Naive thymus-derived CD8-positive, alpha-beta T cell (primary cell): ENCODE results near the gene PHETA1. TPM values are rescaled to one million over a fixed set of nuclear protein-coding genes. Genes with fewer than 3 reads are reported as not detected.

Experiments
- ATAC-seq, 2 donors: fragments of 150-1000 bp; cut with Tn5 transposase in 1 of 2; sonication (Bioruptor Pico), chemical (Tn5 transposase) in 1 of 2; 1 replicate in 1 of 2; 2 replicates in 1 of 2; pipeline ENCODE4 v1.10.0; 2021; ENCODE audit warnings: mild to moderate bottlenecking in 2 of 2, moderate library complexity in 2 of 2
- POLR2A ChIA-PET: fragments of 350-600 bp; sonication (Branson Sonifier 250); formaldehyde crosslinking; loops from one replicate; lab custom pipeline; 2021; ENCODE audit warnings: antibody characterized with exemption; lab: Charles Lee
- DNase-seq, 10 donors: peaks; one replicate each; pipeline versions ENCODE4 v3.0.0 to v3.0.0-alpha.2; 2020 to 2022
- H3K27ac Mint-ChIP-seq, 10 donors: one replicate each; pipeline ENCODE4 v1.8.0; 2020 to 2022; ENCODE audit warnings: mild to moderate bottlenecking in 10 of 10, mixed read lengths in 10 of 10, moderate library complexity in 4 of 10, inconsistent platforms in 1 of 10
- H3K27me3 Mint-ChIP-seq, 5 donors: one replicate each; pipeline ENCODE4 v1.8.0; 2021 to 2022; ENCODE audit warnings: mixed read lengths in 5 of 5
- H3K36me3 Mint-ChIP-seq, 3 donors: one replicate each; pipeline ENCODE4 v1.8.0; 2020 to 2022; ENCODE audit warnings: mixed read lengths in 3 of 3, mild to moderate bottlenecking in 2 of 3, inconsistent platforms in 1 of 3
- H3K4me1 Mint-ChIP-seq, 4 donors: one replicate each; pipeline ENCODE4 v1.8.0; 2021 to 2022; ENCODE audit warnings: mixed read lengths in 4 of 4
- H3K4me3 Mint-ChIP-seq, 10 donors: one replicate each; pipeline ENCODE4 v1.8.0; 2020 to 2022; ENCODE audit warnings: mild to moderate bottlenecking in 10 of 10, mixed read lengths in 10 of 10, moderate library complexity in 6 of 10, inconsistent platforms in 1 of 10
- H3K9me3 Mint-ChIP-seq, 9 donors: one replicate each; pipeline ENCODE4 v1.8.0; 2020 to 2022; ENCODE audit warnings: mixed read lengths in 9 of 9, mild to moderate bottlenecking in 3 of 9, inconsistent platforms in 1 of 9, moderate library complexity in 1 of 9
- polyA plus RNA-seq, 3 donors: library from polyadenylated mRNA; unstranded; fragments of 300-500 nt; fragmentation: Illumina TruSeq; gene quantifications; one replicate each; pipeline ENCODE4 v1.2.3, GENCODE V29; 2021
- total RNA-seq, 8 experiments: library from RNA in 2 of 8; stranded (reverse) in 2 of 8; gene quantifications; one replicate each; pipeline ENCODE4 v1.2.3 and lab custom pipeline; 2021 to 2026

Gene PHETA1
- total and polyA plus RNA-seq, 5 experiments from 2014 or later, result 0.11 to 3.8 (median 1.5) TPM

DNA sequence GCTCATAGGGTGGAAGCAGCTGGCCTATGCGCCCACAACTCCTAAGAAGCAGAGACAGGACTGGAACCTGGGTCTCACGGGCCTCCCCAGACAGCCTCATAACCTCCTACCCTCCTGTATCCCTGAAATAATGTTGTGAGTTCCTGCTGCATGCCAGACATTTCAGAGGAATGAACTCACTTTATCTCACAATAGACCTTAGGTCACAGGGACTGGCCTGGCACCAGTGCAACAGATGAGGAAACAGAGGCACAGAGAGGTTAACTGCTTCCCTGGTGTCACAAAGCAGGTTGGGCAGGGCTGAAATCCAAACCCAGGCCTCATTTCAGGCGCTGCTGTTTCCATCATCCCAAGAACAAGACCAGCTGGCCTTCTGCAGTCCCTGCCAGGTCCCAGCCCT is 5.3 kb downstream of the PHETA1 start:
- Mint-ChIP-seq H3K4me3 (no peak overlapping the region), H3K27ac (no peak overlapping the region)
- DNase-seq, result no peak

DNA sequence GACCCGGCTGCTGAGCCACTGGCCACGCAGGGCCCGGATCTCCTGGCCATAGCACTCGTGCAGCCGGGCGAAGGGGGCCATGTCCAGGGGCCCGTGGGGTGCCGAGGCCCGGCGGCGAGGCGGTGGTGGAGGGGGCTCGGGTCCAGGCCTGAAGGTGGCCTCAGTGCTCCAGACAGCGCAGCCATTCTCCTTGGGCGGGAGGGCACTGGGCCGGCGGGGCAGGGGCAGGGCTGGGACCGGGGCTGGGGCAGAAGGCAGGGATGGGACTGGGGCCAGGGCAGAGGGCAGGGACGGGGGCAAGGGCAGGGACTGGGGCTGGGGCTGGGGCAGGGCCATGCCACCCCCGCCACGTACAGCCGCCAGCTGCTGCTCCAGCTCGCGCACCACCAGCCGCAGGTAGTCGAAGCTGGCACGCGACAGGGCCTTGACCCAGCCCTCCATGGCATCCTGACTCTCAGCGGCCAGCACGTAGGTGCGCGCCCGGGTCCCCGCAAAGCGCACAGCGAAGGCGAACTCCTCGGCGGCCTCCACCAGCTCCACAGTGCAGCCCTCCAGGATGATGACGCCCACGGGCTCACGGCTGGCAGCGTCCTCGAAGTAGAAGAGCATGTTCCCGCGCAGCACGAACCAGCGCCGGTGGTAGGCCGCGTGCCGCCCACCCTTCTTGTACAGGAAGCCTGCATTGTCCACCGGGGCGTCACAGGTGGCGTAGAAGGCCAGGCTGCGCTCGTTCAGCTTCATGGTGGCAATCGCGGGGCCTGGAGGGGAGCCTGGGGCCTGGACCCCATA is 6.0 kb downstream of the PHETA1 start:
- no peaks in the 10 kb centered on the region for H3K36me3 Mint-ChIP-seq
- peaks cover 19 to 45% (median 31%) of the 10 kb centered on the region in 4 donors for H3K4me1 Mint-ChIP-seq

More for the DNA sequence above, 5.3 kb downstream of the PHETA1 start:
- peaks cover 19 to 50% (median 37%) of the 10 kb centered on the region in 4 donors for H3K4me1 Mint-ChIP-seq
- no peaks in the 10 kb centered on the region for H3K36me3 Mint-ChIP-seq
- H3K27me3 Mint-ChIP-seq, result peaks cover 0 to 7% (median 0%) of the 10 kb centered on the region in 5 donors
- no peaks in the 10 kb centered on the region for H3K9me3 Mint-ChIP-seq
- POLR2A ChIA-PET, result interaction anchor here (0.7 kb wide), 1 partner anchor 32 kb away, joined by 3 read pairs; no protein-coding TSS in a partner anchor
- ATAC-seq, result no peak

DNA sequence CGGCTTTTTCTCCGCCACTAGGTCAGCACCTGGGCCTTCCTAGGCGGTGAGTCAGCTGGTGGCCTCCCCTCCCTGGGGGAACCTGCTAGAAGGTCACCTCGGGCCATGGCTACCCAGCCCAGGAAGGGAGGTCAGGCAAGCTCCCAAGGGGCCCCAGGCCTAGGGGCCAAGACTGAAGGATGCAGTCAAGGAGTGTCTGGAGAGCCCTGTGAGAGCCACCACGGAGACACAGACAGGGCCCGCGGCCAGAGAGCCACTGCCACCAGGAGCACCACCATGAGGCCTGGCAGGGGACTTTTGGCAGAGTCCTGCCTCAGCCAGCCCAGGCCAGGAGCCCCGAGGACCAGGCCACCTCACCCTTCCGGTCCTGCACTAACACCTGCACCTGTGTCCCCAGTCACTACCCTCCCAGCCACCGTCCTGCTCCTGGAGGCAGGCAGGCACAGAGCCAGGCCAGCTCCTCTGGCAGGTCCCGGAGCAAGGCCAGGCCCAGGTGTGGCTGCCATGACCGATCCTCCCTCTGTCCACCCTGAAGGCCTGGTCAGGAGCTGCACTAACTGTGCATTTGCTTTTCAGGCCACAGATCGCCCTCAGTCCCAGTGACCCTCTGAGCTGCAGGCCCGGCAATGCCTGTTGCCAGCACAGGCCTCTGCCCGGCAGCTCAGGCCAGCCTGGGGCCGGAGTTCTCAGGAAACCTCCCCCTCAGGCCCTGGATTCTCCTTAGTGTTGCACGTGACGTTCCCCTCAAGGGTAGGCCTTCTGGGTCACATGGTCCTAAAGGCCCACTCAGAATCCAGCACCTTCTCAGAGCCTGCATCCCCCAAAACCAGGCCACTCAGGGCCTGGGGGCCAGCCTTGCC is 6.9 kb downstream of the PHETA1 start:
- Mint-ChIP-seq H3K27ac (peak overlapping the region in 5 of 10 donors; percentile 15 to 82 (median 28)), H3K4me1 (peaks cover 14 to 36% (median 22%) of the 10 kb centered on the region in 4 donors), H3K4me3 (no peak overlapping the region), H3K36me3 (no peaks in the 10 kb centered on the region), H3K27me3 (peaks cover 0 to 7% (median 0%) of the 10 kb centered on the region in 5 donors), H3K9me3 (no peaks in the 10 kb centered on the region)
- POLR2A ChIA-PET, result no interaction called here
- ATAC-seq, result no peak
- DNase-seq, result no peak

More for the DNA sequence above, 6.0 kb downstream of the PHETA1 start:
- H3K4me3 Mint-ChIP-seq, result no peak overlapping the region
- no peaks in the 10 kb centered on the region for H3K9me3 Mint-ChIP-seq
- no peak for ATAC-seq
- POLR2A ChIA-PET, result interaction anchor here (0.5 kb wide), 1 partner anchor 13 kb away, joined by 4 read pairs; no protein-coding TSS in a partner anchor
- no peak for DNase-seq
- H3K27me3 Mint-ChIP-seq, result peaks cover 0 to 7% (median 0%) of the 10 kb centered on the region in 5 donors
- H3K27ac Mint-ChIP-seq, result no peak overlapping the region

DNA sequence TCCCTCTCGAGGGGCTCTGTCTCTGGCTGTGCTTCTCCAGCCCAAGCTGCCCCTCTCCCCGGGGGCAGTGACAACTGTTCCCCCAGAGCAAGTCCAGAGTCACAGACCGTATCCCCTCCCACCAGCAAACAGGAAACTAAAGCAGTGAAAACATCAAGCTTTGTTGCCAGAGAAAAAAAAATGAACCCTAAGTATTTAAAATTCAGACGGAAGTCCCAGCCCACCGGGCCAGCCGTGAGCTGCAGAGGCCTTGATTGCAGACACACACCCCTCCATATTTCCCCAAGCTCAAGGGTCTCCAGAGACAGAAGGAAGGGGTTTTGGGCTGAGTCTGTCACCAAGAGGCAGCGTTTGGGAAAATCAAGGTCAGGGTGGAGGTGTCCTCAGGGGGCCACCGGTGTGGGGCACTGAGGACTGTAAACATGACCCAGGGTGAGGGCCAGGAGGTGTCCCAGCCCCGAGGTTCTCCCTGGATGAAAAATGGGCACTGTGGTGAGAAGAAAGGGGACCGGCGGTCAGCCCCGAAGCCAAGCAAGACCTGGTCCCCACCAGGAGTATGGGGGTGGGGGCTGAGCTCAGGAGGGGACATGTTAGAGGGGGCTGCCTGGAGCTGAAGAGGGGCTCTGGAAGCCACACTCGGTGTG is 7.7 kb downstream of the PHETA1 start:
- POLR2A ChIA-PET, result no interaction called here
- H3K9me3 Mint-ChIP-seq, result no peaks in the 10 kb centered on the region
- no peak for DNase-seq
- H3K4me1 Mint-ChIP-seq, result peaks cover 9 to 36% (median 19%) of the 10 kb centered on the region in 4 donors
- peak overlapping the region in 4 of 10 donors; percentile 27 to 72 (median 44) for H3K4me3 Mint-ChIP-seq
- no peak for ATAC-seq
- H3K27ac Mint-ChIP-seq, result peak overlapping the region in 7 of 10 donors; percentile 41 to 82 (median 80)
- no peaks in the 10 kb centered on the region for H3K36me3 Mint-ChIP-seq
- H3K27me3 Mint-ChIP-seq, result peaks cover 0 to 7% (median 0%) of the 10 kb centered on the region in 5 donors

DNA sequence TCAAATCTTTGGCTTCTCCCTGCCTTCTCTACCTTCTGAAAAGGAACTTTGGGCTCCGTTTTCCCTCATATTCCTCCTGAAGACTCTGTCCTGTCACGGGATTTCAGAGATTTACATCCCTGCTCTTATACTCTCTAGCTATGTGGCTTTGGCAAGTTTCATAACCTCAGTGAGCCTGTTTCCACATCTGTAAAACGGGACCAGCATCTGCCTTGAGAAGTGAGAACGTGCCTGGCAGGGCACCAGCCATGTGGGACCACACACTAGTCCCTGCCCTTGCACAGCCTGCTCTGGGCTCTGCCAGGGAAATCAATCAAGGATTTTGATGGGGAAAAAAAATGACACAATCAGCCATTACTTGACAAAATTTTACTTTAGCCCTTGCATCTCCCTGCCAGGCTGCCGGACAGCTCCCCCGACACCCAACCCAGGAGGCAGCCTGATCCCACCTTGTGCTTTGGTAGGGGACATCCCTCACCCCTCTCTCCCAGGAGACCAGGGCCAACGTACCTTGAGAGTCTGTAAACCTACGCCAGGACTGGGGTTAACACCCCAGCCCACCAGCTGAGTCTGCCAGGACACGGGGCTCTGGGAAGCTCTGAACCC is 8.5 kb downstream of the PHETA1 start:
- Mint-ChIP-seq H3K27ac (peak overlapping the region in 5 of 10 donors; percentile 28 to 82 (median 80)), H3K4me3 (peak overlapping the region in 1 of 10 donors; percentile 4), H3K27me3 (peaks cover 0 to 7% (median 0%) of the 10 kb centered on the region in 5 donors), H3K4me1 (peaks cover 7 to 40% (median 16%) of the 10 kb centered on the region in 4 donors), H3K9me3 (no peaks in the 10 kb centered on the region), H3K36me3 (no peaks in the 10 kb centered on the region)
- POLR2A ChIA-PET, result no interaction called here
- no peak for DNase-seq
- no peak for ATAC-seq

DNA sequence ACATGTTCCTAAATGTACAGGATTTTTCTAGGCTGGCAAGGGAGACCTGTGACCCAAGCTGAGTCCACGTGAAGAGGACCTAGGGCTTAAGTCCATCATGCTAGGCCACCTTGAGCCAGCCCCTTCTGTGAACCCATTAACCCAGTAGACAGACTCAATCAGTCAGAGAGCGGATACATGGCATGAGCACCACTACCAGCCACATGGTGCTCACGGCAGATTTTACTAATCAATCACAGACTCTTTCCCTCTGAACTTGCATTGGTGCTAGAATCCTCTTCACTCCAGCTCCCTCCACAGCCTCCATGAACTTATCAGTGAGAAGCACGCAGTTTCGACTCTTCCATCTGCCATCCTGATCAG is 9.0 kb downstream of the PHETA1 start:
- Mint-ChIP-seq H3K9me3 (no peaks in the 10 kb centered on the region), H3K36me3 (no peaks in the 10 kb centered on the region), H3K4me1 (peaks cover 7 to 45% (median 16%) of the 10 kb centered on the region in 4 donors), H3K27me3 (peaks cover 0 to 7% (median 0%) of the 10 kb centered on the region in 5 donors), H3K4me3 (peak overlapping the region in 2 of 10 donors; percentile 4 to 46), H3K27ac (peak overlapping the region in 3 of 10 donors; percentile 37 to 80 (median 45))
- POLR2A ChIA-PET, result interaction anchor here (0.7 kb wide), 1 partner anchor 9 kb away, joined by 3 read pairs; no protein-coding TSS in a partner anchor
- ATAC-seq, result no peak
- DNase-seq, result no peak

DNA sequence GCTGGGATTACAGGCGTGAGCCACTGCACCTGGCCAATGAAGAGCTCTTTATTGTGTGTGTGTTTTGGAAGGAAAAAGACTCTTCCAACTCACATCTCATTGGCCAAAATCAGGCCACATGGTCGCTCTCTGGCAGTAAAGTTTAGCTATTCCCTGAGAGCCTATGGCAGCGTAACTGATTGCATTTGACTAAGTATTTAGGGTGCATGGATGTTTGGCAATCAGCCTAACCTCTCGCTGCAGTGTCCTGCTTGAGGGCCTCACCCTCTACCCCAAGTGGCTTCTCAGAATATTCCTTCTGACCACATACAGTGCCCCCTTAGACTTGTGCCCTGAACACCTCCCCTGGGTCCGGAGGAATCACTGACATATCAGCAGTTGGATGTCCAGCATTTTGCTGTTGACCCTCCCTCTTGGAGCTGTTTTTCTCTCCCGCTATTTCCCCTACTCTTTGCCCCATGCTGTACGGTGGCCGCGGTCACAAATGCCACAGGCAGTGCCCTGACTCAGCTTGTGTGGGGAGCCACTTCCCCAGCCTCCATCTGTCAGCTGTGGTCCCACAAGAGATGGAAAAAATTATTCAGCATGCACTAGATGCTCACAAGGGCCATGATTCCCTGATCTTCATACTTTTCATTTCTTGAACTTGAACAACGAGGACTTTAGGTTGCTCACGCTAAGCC is 9.5 kb downstream of the PHETA1 start:
- H3K27ac Mint-ChIP-seq, result peak overlapping the region in 3 of 10 donors; percentile 45 to 80 (median 48)
- ATAC-seq, result no peak
- H3K4me1 Mint-ChIP-seq, result peaks cover 7 to 45% (median 16%) of the 10 kb centered on the region in 4 donors
- H3K4me3 Mint-ChIP-seq, result no peak overlapping the region
- no peaks in the 10 kb centered on the region for H3K36me3 Mint-ChIP-seq
- H3K27me3 Mint-ChIP-seq, result peaks cover 0 to 7% (median 0%) of the 10 kb centered on the region in 5 donors
- DNase-seq, result no peak
- no peaks in the 10 kb centered on the region for H3K9me3 Mint-ChIP-seq
- POLR2A ChIA-PET, result interaction anchor here (0.7 kb wide), 2 partner anchors 9 to 1767 kb away, joined by 3 read pairs; no protein-coding TSS in a partner anchor

DNA sequence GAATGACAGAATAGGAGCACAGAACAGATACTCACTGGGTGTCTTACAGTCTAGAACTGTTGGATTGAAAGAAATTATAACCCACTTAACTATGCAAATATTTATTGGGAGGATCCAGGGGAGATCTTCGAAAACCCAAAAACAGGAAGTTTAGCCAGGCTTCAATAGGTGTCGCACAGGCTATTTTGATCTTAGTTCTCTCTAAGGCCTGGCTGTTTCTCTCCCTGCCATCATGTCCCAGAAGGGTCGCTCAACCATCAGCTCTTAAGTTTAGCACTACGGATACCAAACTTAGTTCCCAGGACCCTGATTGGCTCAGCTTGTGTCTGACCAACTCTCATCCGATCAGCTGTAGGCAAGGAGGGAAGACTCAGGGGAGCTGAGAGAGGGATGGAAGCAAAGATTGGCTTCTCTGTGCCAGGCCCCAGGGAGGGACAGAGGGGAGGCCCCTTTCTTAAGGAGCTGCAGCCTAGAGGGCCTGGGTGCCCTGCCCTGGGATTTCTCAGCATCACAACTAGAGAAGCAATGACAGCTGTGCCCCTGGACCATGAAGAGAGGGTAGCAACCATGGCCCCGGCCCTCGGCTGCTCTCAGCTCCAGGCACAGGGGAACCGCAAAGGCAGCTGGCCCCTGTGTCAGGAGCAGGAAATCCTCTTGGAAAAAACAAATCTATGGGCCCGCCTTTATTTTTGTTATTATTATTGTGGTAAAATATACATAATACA is 13.5 kb downstream of the PHETA1 start:
- H3K4me3 Mint-ChIP-seq, result no peak overlapping the region
- H3K27ac Mint-ChIP-seq, result no peak overlapping the region
- no peaks in the 10 kb centered on the region for H3K36me3 Mint-ChIP-seq
- H3K4me1 Mint-ChIP-seq, result peaks cover 0 to 28% (median 6%) of the 10 kb centered on the region in 4 donors
- H3K27me3 Mint-ChIP-seq, result peaks cover 0 to 6% (median 0%) of the 10 kb centered on the region in 5 donors
- H3K9me3 Mint-ChIP-seq, result no peaks in the 10 kb centered on the region
- no peak for ATAC-seq
- DNase-seq, result no peak
- POLR2A ChIA-PET, result no interaction called here

DNA sequence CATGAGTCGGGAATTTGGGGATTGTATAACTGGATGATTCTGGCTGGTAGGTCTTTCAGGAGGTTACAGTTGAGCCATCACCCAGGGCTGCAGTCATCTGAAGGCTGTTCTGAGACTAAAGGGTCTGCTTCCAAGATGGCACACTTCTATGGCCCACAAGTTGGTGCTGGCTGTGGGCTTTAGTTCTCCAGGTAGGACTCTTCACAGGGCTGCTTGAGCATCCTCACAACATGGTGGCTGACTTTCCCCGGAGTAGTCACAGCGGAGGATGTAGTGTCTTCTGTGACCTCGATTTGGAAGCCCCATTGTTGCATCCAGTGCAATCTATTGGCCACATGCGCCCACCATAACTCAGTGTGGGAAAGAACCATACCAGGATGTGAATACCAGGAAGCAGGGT is 14.4 kb downstream of the PHETA1 start:
- ATAC-seq, result no peak
- H3K4me3 Mint-ChIP-seq, result no peak overlapping the region
- peak overlapping the region in 2 of 10 donors; percentile 4 to 53 for H3K27ac Mint-ChIP-seq
- H3K36me3 Mint-ChIP-seq, result no peaks in the 10 kb centered on the region
- H3K4me1 Mint-ChIP-seq, result peaks cover 0 to 19% (median under 1%) of the 10 kb centered on the region in 4 donors
- no peaks in the 10 kb centered on the region for H3K27me3 Mint-ChIP-seq
- DNase-seq, result no peak
- H3K9me3 Mint-ChIP-seq, result peaks cover 0 to 2% (median 0%) of the 10 kb centered on the region in 9 donors
- POLR2A ChIA-PET, result no interaction called here

DNA sequence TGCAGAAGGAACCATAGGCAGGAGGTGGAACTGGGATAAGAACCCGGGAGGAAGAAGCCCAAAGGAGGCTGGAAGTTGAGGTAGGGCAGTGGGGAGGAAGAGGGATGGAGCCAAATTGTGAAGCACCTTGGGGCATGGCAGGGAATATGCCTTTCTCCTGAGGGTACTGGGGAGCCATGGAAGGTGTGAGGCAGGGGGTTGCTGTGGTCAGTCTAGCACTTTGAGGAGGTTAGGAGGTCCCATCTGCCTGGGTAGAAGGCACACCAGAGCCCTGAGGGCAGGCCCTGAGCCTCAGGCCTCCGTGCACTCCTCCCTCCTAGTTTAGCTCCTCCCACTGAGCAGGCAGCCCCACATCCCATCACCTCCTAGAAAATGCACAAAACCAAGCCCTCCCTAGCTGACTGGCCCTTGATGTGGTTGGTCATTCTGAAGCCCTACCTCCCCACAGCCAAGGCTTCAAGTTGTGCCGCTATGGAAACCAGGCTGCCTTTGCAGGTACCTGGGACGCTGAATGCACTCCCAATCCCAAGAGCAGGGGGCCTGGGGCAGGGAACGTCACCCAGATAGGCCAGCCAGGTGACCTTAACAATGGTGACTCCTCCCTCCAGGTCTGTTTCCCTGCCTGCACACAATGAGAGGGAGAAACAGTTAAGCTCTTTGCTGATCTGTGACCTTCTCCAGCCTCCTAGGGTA is 15.1 kb downstream of the PHETA1 start:
- POLR2A ChIA-PET, result no interaction called here
- DNase-seq (no peak), ATAC-seq (no peak)
- H3K9me3 Mint-ChIP-seq, result peaks cover 0 to 9% (median 2%) of the 10 kb centered on the region in 9 donors
- no peaks in the 10 kb centered on the region for H3K27me3 Mint-ChIP-seq
- H3K4me3 Mint-ChIP-seq, result no peak overlapping the region
- peak overlapping the region in 1 of 10 donors; percentile 53 for H3K27ac Mint-ChIP-seq
- peaks cover 0 to 14% (median 0%) of the 10 kb centered on the region in 4 donors for H3K4me1 Mint-ChIP-seq
- H3K36me3 Mint-ChIP-seq, result no peaks in the 10 kb centered on the region
